Mesendoderm (in vitro differentiated cells): ENCODE data around the gene MYO15B.
A peak's percentile ranks its signal among the peaks of the same experiment; 100 is the strongest.

Experiments
- DNase-seq: peaks from one replicate; pipeline ENCODE4 v3.0.0; 2013
- H2AK5ac ChIP-seq: 2 replicates; pipeline ENCODE4 v1.6.1; 2013; ENCODE audit warnings: low read length, inconsistent platforms
- H2BK120ac ChIP-seq: 2 replicates; pipeline ENCODE4 v1.6.1; 2013; ENCODE audit warnings: low read depth, mild to moderate bottlenecking, low read length, moderate library complexity, mixed read lengths
- H2BK15ac ChIP-seq: replicated peaks from 2 replicates; pipeline ENCODE4 v1.6.1; 2013; ENCODE audit warnings: low read depth, mild to moderate bottlenecking, moderate library complexity
- H2BK5ac ChIP-seq: 2 replicates; pipeline ENCODE4 v1.6.1; 2013; ENCODE audit warnings: low read length, inconsistent platforms
- H3K18ac ChIP-seq: 2 replicates; pipeline ENCODE4 v1.6.1; 2013; ENCODE audit warnings: mild to moderate bottlenecking, low read length, mixed read lengths
- H3K23ac ChIP-seq: one replicate; pipeline ENCODE4 v1.6.1; 2013; ENCODE audit warnings: low read length
- H3K27ac ChIP-seq: 2 replicates; pipeline ENCODE4 v1.5.1; 2013; ENCODE audit warnings: low read depth, mild to moderate bottlenecking, inconsistent platforms, low read length, moderate library complexity
- H3K27me3 ChIP-seq: 2 replicates; pipeline ENCODE4 v1.6.1; 2013; ENCODE audit warnings: low read length, control low read depth, mild to moderate bottlenecking, inconsistent platforms; ENCODE audit not compliant: insufficient read depth, poor library complexity
- H3K36me3 ChIP-seq: 2 replicates; pipeline ENCODE4 v1.6.1; 2013; ENCODE audit warnings: low read length, inconsistent platforms; ENCODE audit not compliant: control insufficient read depth, insufficient read depth
- H3K4ac ChIP-seq: one replicate; pipeline ENCODE4 v1.6.1; 2013; ENCODE audit warnings: low read depth, mild to moderate bottlenecking, low read length, moderate library complexity
- H3K4me1 ChIP-seq: 2 replicates; pipeline ENCODE4 v1.6.1; 2013; ENCODE audit warnings: low read depth, low read length, inconsistent platforms; ENCODE audit not compliant: control insufficient read depth
- H3K4me2 ChIP-seq: 2 replicates; pipeline ENCODE4 v1.6.1; 2013; ENCODE audit warnings: low read length
- H3K4me3 ChIP-seq: 2 replicates; pipeline ENCODE4 v1.5.1; 2013; ENCODE audit warnings: mild to moderate bottlenecking, low read length
- H3K56ac ChIP-seq: one replicate; pipeline ENCODE4 v1.6.1; 2013; ENCODE audit warnings: low read length
- H3K79me1 ChIP-seq: 2 replicates; pipeline ENCODE4 v1.6.1; 2013; ENCODE audit warnings: low read length, inconsistent platforms
- H3K79me2 ChIP-seq: 2 replicates; pipeline ENCODE4 v1.6.1; 2013; ENCODE audit warnings: mild to moderate bottlenecking, low read length; ENCODE audit not compliant: control insufficient read depth, insufficient read depth
- H3K9ac ChIP-seq: 2 replicates; pipeline ENCODE4 v1.6.1; 2013; ENCODE audit warnings: low read length, inconsistent platforms
- H4K5ac ChIP-seq: one replicate; pipeline ENCODE4 v1.6.1; 2013; ENCODE audit warnings: low read length
- H4K8ac ChIP-seq: one replicate; pipeline ENCODE4 v1.6.1; 2013; ENCODE audit warnings: low read depth, mild to moderate bottlenecking, control low read depth, low read length, moderate library complexity
- WGBS: extraction: QIAGEN DNeasy Blood & Tissue Kit; methylation state at CpG from one replicate; pipeline ENCODE4 v1.1.7; 2013; ENCODE audit warnings: low lambda C conversion rate, missing lambda C conversion rate; ENCODE audit not compliant: insufficient coverage; ENCODE audit errors: extremely low coverage; 5-methylcytosine and 5-hydroxymethylcytosine counted together

Gene MYO15B

DNA sequence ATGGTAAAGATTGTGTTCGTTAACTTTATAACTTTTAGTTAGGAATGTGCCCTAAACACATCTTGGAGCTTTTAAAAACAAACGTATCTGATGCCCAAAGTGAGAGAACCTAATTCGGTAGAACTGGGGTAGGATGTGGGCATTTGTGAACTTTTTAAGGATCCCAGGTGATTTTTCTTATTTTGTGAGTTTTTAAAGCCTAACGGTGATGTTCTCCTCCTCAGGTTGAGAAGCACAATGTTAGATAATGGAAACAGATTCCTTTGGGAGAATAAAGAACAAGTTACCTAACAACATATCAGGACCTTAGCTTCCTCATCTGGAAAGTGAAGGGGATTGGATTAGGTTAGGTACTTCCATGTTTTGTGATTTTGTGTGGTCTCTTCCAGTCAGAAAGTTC, 80.2 kb downstream of the MYO15B start:
- H3K27ac ChIP-seq: no peak overlapping the region
- no peak for DNase-seq
- no peak overlapping the region for H2BK5ac ChIP-seq
- no peaks in the 10 kb centered on the region for H3K27me3 ChIP-seq
- H3K23ac ChIP-seq: no peak overlapping the region
- no peaks in the 10 kb centered on the region for H3K36me3 ChIP-seq
- H3K4me2 ChIP-seq: peak overlapping the region; percentile 32
- no peak overlapping the region for H4K5ac ChIP-seq
- H3K56ac ChIP-seq: peak overlapping the region; percentile 95
- no peak overlapping the region for H3K4ac ChIP-seq
- no peaks in the 10 kb centered on the region for H3K4me1 ChIP-seq
- no peak overlapping the region for H2BK15ac ChIP-seq
- peak overlapping the region; percentile 83 for H3K4me3 ChIP-seq
- no peak overlapping the region for H4K8ac ChIP-seq
- H3K79me2 ChIP-seq: peaks cover 27% of the 10 kb centered on the region
- no peak overlapping the region for H3K18ac ChIP-seq
- no peak overlapping the region for H2BK120ac ChIP-seq
- H3K79me1 ChIP-seq: peaks cover 9% of the 10 kb centered on the region
- no peak overlapping the region for H2AK5ac ChIP-seq
- WGBS: no CpG with 5 or more reads among the region's 4 CpGs
- H3K9ac ChIP-seq: peak overlapping the region; percentile 85

DNA sequence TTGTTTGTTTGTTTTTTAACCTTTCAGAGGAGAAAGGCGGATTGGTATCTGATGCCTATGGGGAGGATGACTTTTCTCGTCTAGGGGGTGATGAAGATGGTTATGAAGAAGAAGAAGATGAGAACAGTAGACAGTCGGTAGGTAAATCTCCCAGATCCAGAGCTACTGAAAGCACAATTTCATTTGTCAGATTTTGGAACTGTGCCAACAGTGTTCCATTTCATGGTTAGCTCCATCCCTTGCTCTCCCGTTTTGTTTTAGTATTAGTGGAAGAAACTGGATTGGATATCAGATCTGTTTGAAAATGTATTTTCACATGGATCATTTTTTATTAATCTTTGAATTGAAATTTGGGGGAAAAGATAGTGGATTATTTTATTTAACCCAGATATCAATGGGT, 80.9 kb downstream of the MYO15B start:
- H4K8ac ChIP-seq: no peak overlapping the region
- no peak overlapping the region for H3K18ac ChIP-seq
- peaks cover 27% of the 10 kb centered on the region for H3K79me2 ChIP-seq
- H3K36me3 ChIP-seq: no peaks in the 10 kb centered on the region
- H3K4me2 ChIP-seq: no peak overlapping the region
- no peak overlapping the region for H3K4me3 ChIP-seq
- no peaks in the 10 kb centered on the region for H3K27me3 ChIP-seq
- H3K4ac ChIP-seq: no peak overlapping the region
- H3K27ac ChIP-seq: no peak overlapping the region
- DNase-seq: no peak
- no peaks in the 10 kb centered on the region for H3K4me1 ChIP-seq
- H2AK5ac ChIP-seq: no peak overlapping the region
- no peak overlapping the region for H4K5ac ChIP-seq
- H2BK5ac ChIP-seq: no peak overlapping the region
- peak overlapping the region; percentile 18 for H3K9ac ChIP-seq
- no peak overlapping the region for H3K23ac ChIP-seq
- H3K79me1 ChIP-seq: peaks cover 9% of the 10 kb centered on the region
- H3K56ac ChIP-seq: no peak overlapping the region
- no CpG with 5 or more reads among the region's 4 CpGs for WGBS
- no peak overlapping the region for H2BK120ac ChIP-seq
- H2BK15ac ChIP-seq: no peak overlapping the region

DNA sequence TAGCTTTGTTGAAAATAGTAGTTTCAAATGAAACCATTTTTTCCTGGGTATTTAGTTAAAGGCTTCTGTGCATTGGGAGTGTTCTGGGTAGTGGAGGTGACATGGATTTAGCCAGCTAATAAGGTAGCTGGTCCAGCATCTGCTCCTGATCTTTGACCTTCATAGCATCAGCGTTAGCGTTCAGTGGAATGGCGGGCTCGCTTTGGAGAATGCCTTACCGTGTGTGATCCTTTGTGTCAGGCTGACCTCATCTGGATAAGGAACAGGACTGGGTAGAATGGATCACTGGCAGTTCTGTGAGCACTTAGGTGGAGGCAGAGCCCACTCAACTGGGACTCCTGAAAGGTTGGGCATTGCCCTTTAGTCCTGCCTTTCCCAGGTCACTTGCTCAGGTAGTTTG, 83.3 kb downstream of the MYO15B start:
- no peak overlapping the region for H3K27ac ChIP-seq
- H2AK5ac ChIP-seq: no peak overlapping the region
- peaks cover 9% of the 10 kb centered on the region for H3K79me1 ChIP-seq
- H3K56ac ChIP-seq: no peak overlapping the region
- no CpG with 5 or more reads among the region's 5 CpGs for WGBS
- H3K79me2 ChIP-seq: peaks cover 27% of the 10 kb centered on the region
- no peak overlapping the region for H4K5ac ChIP-seq
- DNase-seq: no peak
- H2BK15ac ChIP-seq: no peak overlapping the region
- no peaks in the 10 kb centered on the region for H3K27me3 ChIP-seq
- no peak overlapping the region for H3K4me2 ChIP-seq
- no peaks in the 10 kb centered on the region for H3K4me1 ChIP-seq
- H4K8ac ChIP-seq: no peak overlapping the region
- H3K18ac ChIP-seq: no peak overlapping the region
- no peaks in the 10 kb centered on the region for H3K36me3 ChIP-seq
- no peak overlapping the region for H3K23ac ChIP-seq
- H3K9ac ChIP-seq: no peak overlapping the region
- H2BK120ac ChIP-seq: no peak overlapping the region
- no peak overlapping the region for H2BK5ac ChIP-seq
- H3K4ac ChIP-seq: no peak overlapping the region
- H3K4me3 ChIP-seq: no peak overlapping the region

DNA sequence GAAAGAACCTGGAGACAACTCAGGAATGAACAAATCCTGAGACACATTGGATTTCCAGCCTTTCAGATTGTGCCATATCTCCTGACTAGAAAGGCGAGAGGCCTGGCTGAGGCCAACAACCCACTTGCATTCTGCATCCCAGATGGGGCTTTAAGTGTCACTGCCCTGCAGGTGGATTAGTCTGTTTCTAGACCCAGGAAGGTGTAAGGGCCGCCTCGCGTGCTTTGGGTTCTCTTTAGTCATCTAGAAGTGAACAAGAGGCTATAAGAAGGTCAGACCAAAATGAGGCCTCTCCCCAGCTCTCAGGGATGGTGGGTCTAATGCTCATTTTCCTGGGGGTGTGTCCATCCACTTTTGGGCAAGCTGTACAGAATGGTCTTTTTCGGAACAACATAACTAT, 84.4 kb downstream of the MYO15B start:
- no CpG with 5 or more reads among the region's 5 CpGs for WGBS
- Histone ChIP-seq H2AK5ac (no peak overlapping the region), H3K56ac (no peak overlapping the region), H2BK5ac (no peak overlapping the region), H3K27ac (no peak overlapping the region), H3K18ac (no peak overlapping the region), H4K8ac (no peak overlapping the region), H3K27me3 (no peaks in the 10 kb centered on the region), H4K5ac (no peak overlapping the region), H3K4me2 (no peak overlapping the region), H3K4me3 (no peak overlapping the region), H3K23ac (no peak overlapping the region), H3K36me3 (no peaks in the 10 kb centered on the region), H2BK120ac (no peak overlapping the region), H3K4me1 (no peaks in the 10 kb centered on the region), H3K79me2 (peaks cover 27% of the 10 kb centered on the region), H2BK15ac (no peak overlapping the region), H3K4ac (no peak overlapping the region), H3K9ac (no peak overlapping the region), H3K79me1 (peaks cover 9% of the 10 kb centered on the region)
- DNase-seq: no peak

DNA sequence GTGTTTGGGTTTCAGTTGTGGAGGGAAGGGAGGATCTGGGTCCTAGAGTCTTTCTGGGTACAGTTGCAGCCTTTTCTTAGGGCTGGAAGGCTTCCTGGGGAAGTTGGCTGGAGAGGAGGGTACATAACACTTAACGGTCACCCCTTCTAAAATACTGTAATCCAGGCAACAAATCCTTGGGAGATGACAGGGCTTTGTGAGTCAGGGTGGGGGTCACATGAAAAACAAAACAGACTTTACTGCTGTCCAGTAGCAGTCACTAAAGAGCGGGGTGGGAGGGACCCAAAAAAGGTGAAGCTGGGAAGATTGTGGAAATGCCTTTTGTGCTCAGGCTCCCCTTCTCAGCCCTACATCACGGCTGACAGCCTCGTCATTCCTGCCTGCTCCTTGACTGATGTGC, 85.9 kb downstream of the MYO15B start:
- Histone ChIP-seq H3K79me2 (peaks cover 14% of the 10 kb centered on the region), H2AK5ac (no peak overlapping the region), H3K56ac (no peak overlapping the region), H4K5ac (no peak overlapping the region), H3K27ac (no peak overlapping the region), H3K27me3 (no peaks in the 10 kb centered on the region), H3K79me1 (peaks cover 7% of the 10 kb centered on the region), H2BK15ac (no peak overlapping the region), H3K18ac (no peak overlapping the region), H3K23ac (no peak overlapping the region), H3K9ac (no peak overlapping the region), H3K4me2 (no peak overlapping the region), H3K4me1 (no peaks in the 10 kb centered on the region), H3K36me3 (no peaks in the 10 kb centered on the region), H3K4me3 (no peak overlapping the region), H3K4ac (no peak overlapping the region), H2BK5ac (no peak overlapping the region), H2BK120ac (no peak overlapping the region), H4K8ac (no peak overlapping the region)
- WGBS: no CpG with 5 or more reads among the region's 4 CpGs
- no peak for DNase-seq
